ENCODE measurements around the gene TEX261.

GRCh38 chr2:70960833-70961647, 33.6 kb downstream of the TEX261 start:
- TF ChIP-seq CTCF (IDR thresholded peaks at IDR 0.05) (no peak), POLR2A (IDR thresholded peaks at IDR 0.05) (no peak)

Measured in adrenal gland (tissue), 5 donors.